Subcutaneous adipose tissue (tissue), 4 donors: ENCODE measurements around the gene ENPP4. TPM values are rescaled to one million over a fixed set of nuclear protein-coding genes. Genes with fewer than 3 reads are reported as not detected.

Experiments
- CTCF ChIP-seq: fragments of 450-650 bp; IDR thresholded peaks from one replicate; pipeline ENCODE4 v1.5.1; 2016; ENCODE audit warnings: low read depth, mild to moderate bottlenecking, control low read depth, antibody characterized with exemption, moderate library complexity
- total RNA-seq, 4 donors: library from RNA; depleted of rRNA; stranded (reverse); fragments of >200 nt; gene quantifications; one replicate each; pipeline ENCODE4 v1.1.0, GENCODE V29; 2016

ENPP4 gene
- total RNA-seq, 4 donors from 2014 or later = 16.2 to 28.4 (median 19.0) TPM

- TF ChIP-seq CTCF = no peak
Observed at GRCh38 chr6:46189726-46190125, 59.9 kb downstream of the ENPP4 start.

- no peak for TF ChIP-seq CTCF
Observed at GRCh38 chr6:46190889-46191288, 61.1 kb downstream of the ENPP4 start.

GRCh38 chr6:46191961-46192360 is 62.2 kb downstream of the ENPP4 start:
- no peak for TF ChIP-seq CTCF

Other genes with a start within 250 kb of the ENPP4 start
- gene CLIC5, start 114.1 kb upstream of the ENPP4 start, total RNA-seq = 10 to 100 TPM in 2 of 4 donors, 1 to 10 TPM in 2; 2.0 to 15.2 (median 8.5) TPM
- gene ENPP5, start 41.0 kb downstream of the ENPP4 start, total RNA-seq = under 1 TPM; 0.38 to 0.82 (median 0.59) TPM